Measurements from ENCODE around the gene SUPT5H.

DNA sequence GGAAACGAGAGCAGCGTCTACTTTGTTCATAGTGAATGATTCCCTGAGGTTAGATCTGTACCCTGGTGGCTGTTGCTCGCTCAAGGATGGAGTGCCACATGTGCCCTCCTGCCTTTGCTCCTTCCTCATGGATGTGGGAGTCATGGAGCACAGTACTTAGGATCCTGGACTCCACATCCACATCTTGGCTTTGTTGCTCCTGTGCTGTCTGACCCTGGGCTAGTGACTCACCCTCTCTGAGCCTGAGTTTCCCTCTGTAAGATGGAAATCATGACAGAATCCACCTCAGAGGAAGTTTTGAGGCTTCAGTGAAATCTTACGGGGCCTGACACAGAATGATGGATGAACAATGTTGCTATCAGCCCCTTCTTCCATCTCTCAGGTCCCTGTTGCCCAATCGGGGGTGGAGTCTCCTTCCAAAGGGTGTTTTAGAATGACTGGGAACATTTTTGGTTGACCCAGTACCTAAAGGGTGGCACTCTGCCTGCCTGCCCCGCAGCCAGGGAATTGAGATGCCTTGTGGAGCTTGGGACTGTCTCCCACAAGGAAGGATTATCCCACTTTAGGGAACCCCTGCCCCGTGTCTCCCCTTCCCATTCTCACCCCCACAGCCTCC is 25.4 kb downstream of the SUPT5H start:
- TF ChIP-seq, protein P1, sequence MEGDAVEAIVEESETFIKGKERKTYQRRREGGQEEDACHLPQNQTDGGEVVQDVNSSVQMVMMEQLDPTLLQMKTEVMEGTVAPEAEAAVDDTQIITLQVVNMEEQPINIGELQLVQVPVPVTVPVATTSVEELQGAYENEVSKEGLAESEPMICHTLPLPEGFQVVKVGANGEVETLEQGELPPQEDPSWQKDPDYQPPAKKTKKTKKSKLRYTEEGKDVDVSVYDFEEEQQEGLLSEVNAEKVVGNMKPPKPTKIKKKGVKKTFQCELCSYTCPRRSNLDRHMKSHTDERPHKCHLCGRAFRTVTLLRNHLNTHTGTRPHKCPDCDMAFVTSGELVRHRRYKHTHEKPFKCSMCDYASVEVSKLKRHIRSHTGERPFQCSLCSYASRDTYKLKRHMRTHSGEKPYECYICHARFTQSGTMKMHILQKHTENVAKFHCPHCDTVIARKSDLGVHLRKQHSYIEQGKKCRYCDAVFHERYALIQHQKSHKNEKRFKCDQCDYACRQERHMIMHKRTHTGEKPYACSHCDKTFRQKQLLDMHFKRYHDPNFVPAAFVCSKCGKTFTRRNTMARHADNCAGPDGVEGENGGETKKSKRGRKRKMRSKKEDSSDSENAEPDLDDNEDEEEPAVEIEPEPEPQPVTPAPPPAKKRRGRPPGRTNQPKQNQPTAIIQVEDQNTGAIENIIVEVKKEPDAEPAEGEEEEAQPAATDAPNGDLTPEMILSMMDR (IDR thresholded peaks at IDR 0.05) = no peak
- TF ChIP-seq EZH2 (IDR thresholded peaks at IDR 0.05) = no peak
- TF ChIP-seq EZH2phosphoT487 (IDR thresholded peaks at IDR 0.05) = no peak

Data from neural progenitor cell (in vitro differentiated cells).